ENCODE results near the gene SARDH.
"Not testable (repeated sequence)": the region's sequence is repeated elsewhere in the genome, so short reads cannot be mapped to it uniquely, and the experiment has no call there.

SARDH gene

DNA sequence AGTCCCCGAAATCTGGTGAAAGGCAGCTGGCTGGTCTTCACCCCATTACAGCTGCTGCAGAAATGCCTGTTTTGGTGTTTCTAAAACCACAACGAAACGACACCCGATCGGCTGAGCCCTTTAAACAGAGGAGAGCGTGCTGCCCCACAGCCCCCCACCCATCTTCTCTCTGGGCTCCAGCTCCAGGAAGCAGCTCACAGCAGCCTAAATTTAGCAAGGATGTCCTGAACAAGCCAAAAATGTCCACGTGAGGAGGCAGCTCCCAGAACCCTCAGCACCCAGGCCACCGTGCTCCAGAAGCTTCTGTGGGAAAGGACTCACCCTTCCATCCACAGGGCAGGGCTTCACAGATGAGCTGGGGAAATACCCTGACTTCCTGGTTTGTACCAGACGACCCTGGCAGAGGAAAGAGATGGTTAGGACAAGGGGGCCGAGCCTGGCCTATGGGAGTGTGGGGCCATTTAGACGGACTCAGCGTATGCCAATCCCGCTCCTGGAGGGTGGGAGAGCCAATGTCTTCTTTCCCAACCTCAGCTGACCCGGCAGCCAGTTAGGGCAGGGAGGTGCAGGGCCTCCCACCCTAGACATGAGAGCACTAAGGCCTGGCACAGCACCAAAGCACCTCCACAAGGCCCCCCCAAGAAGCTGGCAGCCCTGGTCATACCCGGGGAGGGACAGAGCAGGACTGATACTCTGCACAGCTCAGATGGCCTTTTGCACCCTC lies 39.1 kb upstream of the SARDH start:
- DNase-seq (ENCODE audit: low read depth), result no peak

DNA sequence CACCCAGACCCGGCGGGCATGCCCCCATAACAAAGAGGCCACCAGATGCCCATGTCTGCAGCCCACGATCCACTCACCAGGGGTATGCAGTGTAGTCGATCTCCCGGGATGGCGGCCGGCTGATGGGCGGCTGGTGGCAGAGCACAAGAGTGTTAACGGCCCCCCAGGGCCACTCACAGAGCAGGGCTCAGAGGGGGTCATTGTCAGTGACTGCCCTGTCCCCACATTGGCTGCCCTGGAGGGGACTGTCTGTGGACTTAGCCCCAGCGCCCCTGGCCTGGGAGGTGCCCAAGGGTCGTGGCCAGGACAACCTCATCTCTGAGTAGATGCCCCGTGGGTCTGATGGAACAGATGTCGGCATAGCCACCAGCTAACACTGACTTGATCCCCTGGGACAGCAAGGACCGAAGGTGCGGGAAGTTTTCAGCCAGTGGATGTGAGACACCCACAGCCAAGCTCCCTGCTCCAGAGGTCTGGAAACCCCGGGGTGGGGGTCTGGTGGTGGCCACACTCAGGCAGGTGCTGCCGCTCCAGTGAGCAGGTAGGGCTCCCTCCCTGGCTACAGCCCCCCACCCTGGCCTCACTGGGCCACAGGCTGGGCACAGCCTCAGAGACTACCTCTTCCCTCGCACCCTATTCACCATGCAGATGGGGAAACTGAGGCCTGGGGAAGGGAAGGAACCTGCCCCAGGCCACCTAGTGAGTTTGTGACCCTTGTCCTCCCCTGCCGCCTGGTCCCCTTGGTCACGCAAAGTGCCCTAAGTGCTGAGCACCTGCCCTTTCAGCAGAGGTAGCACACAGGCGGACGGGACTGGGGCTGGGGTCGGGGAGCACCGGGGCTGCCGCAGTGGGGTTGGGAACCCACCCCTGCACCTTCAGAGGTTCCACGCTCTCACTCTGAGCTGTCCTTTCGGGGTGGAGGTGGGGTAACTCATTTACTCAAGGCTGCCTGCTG lies 38.1 kb upstream of the SARDH start:
- no peak for DNase-seq (ENCODE audit: low read depth)

DNA sequence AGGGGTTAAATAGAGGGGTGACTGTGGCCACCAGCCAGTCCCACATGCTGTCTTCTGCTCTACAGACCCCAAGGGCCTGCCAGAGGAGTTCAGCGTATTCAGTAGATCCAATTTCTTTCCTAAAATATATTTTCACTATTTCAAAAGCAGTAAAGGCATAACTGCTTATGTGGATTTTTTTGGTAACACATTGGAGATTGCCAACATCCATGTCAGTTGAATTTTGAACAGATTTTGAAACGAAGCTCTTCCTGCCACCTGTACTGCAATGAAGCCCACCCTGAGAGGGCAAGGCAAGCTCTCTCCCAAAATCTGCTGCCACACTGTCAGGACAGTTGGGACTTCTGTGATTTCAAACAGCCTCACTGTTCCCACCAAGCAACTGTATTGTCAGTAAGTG lies 37.1 kb upstream of the SARDH start:
- DNase-seq (ENCODE audit: low read depth), result no peak

DNA sequence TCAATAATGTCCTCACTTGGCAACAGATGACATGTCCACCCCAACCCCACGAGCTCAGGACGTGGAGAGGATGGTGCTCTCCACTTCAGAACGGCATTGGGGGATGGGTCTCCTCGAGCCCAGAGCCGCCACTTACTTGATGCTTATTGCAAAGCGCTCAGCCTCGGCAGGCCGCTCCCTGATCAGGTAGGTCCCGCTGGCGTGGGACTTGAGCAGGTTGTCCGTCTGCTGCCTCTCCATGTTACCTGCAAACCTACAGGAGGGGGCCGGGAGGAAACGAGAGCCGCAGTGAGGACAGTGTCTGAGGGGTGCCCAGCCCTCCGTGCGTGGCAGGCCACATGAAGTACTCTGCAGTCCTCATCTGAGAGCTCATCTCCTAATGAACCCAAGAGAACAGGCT lies 36.6 kb upstream of the SARDH start:
- no peak for DNase-seq (ENCODE audit: low read depth)

DNA sequence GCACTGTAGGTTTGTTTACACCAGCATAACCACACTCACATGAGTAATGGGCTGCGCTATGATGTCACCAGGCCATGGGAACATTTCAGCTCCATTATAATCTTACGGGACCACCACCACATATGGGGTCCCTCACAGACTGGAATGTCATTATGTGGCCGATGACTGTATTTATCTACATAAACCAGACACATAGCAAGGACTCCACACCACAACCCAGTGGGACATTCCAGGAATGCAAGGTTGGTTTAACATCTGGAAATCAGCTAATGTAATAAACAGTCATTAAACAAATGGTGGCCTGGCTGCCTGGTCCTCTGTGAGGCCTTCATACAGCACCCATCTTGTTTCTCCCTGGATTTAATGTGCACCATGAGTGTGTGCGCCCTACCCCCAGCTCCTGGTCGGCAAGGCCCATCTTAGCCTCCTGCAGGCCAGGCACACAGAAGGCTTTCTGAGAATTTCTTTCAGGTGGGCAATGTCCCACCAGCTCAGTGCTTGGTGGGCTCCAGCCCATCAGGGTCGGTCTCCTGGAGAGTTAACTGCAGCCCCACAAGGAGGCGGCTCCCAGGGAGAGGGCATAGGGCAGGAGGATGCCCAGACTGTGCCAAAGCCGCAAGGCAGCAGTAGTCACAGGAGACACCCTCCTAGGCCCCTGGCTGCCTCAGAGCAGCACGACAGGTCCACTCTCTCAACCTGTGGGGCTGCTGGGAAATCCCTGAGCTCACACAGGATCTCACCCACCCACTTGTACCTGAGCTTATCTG lies 35.9 kb upstream of the SARDH start:
- no peak for DNase-seq (ENCODE audit: low read depth)

DNA sequence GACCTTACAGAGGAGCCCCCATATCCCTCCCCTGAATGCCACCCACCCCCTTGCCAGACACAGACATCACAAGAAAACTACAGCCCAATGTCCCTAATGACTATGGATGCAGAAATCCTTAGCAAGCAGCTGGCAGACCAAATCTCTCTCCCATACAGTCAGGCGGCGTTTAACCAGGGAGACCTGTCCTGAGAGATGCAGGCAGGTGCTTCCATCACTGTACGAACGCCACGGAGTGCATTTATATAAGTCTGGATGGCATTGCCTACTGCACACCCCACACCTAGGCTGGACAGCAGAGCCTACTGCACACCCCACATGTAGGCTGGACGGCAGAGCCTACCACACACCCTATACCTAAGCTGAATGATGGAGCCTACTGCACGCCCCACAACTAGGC lies 34.4 kb upstream of the SARDH start:
- DNase-seq (ENCODE audit: low read depth), result no peak

DNA sequence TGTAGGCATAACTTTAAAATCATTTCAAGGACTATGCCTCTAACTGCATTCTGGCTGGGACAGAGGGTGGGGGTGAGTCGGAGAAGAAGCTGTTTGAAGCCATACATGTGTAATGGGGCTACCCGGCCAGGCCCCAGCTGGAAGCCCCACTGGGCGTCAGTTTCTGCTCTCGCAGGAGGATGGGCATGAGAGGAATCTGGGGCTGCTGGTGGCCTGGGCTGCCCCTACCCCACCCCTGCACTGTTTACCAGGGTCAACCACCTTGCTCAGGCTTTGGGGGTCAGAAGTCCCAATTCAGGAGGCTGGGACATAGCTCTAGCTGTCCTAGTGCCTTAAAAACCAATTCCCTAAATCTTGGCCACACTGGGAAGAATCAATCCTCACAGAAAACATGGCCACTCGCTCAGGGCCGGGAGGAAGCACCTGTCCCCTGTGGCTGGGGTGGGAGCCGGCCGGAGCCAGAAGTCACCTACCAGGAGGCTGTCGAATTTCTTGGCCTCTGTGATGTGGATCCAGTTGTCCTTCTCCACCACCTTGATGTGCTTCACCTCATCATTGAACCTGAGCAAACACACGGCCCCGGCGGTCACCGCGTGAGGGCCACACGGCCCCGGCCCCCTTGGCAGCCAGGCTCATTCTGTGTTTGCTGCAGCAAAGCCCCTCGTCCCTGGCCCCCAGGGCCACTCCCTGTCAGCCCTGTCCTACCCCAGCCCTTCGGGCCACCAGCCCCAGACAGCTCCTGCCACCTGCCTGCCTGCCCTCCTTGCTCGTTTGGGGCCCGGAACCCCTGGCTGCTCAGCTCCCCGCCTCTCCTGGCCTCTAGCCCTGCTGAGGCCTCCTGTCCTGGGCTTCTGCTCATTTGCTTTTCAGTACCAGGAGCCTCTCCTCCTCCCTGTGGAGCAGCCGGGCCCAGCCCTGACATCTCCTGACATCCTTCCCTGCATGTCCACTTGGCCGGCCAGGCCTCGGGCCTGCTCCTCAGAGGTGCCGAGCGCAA lies 33.6 kb upstream of the SARDH start:
- DNase-seq (ENCODE audit: low read depth), result no peak

DNA sequence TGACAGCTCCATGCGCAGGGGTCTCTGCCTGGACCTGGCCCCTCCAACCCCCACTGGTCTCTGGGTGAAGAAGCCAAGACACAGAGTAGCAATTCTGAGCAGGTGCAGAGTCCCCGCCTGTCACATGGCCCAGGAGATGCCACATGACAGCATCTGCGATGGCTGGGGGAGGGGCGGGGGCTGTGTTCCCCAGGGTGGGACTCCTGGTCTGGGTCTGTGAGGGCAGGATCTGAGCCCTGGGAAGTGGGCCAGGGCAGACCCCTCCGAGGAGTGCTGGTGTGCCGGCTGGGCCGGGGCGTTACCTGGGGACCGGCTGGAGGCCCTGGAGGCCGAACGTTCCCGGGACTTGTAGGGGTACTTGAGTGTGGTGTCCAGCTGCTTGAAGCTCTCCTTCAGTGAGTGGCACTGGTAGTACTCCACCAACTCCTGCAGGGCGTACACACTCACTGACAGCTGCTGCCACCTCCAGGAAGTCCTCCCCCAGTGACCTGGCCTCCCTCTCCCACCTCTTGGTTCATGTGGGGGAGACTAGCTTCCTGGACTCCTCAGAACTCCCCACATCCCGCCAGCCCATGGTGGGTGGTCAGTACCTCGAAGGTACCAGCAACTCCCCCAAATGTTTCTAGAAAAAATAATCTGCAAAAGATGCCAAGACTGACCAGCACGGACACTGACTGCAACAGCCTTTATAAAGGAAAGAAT lies 32.1 kb upstream of the SARDH start:
- no peak for DNase-seq (ENCODE audit: low read depth)

DNA sequence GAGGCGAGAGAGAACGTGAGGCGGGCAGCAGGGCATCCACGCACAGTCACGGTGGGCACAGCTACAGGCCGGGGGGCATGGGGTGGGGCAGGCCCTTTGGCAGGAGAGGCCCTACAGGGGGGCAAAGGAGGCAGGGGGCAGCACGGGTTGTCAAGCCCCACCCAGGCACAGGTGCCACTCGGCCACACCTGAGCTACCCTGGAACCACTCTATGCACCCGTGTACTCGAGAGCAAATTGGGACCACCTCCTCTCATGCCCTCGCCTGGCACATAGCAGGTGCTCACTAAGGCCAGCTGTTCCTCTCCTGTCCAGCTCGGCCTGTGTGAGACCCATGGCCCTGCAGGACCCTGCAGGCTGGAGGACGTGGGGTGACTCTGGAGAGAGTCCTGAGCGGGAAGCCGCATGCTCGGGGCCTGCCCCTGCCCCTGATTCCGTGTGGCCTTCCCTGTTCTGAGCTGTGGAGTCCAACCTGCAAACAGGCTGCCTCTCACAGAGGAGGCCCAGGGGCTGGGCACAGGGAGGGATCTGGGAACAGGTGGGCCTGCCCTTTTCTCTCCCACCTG lies 31.4 kb upstream of the SARDH start:
- DNase-seq (ENCODE audit: low read depth), result no peak

DNA sequence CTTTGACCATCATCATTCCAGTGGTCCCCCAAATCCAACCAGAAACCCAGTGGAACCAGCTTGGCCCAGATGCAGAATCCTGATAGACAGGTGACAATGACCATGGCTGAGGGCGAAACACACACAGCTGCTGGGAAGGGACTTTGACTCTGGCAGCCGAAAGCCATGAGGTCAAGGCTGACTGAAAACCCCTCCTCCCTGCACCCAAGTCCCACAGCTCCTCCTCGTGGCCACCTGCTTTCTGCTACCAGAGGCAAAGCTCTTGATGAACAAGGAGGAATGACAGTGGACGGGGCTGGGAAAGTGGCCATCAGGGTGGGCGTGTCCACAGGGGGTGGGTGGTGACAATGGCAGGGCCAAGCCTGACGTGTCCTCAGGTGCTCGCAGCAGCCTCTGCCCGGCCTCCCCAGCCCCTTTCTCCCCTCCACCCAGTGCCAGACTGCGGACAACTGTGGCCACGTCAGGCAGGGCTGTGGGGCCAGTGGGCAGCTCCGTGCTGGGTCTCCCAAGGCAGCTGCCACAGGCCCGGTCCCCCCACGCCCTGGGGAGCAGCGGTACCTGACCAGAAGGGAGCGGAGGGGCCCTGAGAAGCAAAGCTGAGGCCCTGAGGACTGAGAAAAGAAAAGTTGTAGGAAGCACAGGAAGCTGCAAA lies 30.8 kb upstream of the SARDH start:
- DNase-seq (ENCODE audit: low read depth), result no peak

DNA sequence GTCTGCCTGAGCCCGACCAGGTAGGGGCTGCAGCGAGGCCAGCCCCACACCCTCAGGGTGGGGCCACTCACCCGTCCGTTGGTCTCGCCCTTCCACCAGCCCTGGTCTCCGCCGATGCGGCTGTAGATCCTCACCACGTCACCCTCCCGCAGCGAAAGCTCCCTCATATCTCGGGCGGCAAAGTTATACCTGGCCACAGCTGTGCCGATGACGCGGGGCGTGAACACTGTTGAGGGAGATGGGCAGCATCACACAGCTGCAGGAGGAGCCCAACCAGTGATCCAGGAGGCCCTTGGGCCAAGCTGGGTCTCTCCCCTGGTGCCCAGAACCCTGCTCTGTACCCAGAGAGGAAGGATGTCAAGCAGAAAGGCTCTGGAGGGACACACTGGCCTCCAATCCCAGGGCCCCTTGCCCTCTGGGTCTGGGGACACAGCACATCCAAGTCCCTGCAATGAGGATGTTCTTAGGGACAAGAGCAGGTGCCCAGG lies 30.3 kb upstream of the SARDH start:
- no peak for DNase-seq (ENCODE audit: low read depth)

DNA sequence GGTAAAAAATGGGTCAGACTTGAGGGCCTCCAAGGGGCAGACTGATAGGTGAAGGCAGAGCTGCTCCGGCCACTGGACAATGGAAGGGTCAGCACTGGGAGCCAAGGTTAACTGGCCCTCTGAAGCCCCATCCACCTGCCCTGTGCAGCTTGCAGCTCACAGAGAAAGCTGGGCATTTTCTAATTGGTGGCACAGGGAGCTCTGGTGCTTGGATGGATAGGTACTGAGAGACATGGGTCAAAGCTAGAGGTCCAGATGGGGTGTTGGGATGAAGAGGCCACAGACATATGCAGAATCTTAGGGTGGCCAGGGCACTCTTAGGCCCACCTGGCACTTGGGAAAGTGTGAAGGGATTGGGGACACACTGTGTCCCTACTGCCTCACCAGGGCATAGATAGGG lies 29.5 kb upstream of the SARDH start:
- no peak for DNase-seq (ENCODE audit: low read depth)

DNA sequence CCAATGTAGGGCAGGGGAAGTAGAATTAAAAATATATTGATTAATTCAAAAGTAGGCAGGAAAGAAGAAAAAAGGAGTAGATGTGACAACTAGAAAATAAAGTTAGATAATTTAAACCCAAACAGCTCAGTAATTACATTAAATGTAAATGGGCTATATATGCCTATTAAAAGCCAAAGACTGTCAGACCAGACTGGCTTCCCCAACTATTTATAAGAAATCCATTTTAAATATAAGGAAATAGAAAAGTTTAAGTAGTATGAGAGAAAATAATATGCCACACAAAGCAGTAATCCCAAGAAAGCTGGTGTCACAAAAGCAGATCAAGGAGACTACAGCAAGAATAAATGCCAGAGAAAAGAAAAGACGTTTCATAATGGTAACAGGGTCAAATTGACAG lies 28.9 kb upstream of the SARDH start:
- no peak for DNase-seq (ENCODE audit: low read depth)

DNA sequence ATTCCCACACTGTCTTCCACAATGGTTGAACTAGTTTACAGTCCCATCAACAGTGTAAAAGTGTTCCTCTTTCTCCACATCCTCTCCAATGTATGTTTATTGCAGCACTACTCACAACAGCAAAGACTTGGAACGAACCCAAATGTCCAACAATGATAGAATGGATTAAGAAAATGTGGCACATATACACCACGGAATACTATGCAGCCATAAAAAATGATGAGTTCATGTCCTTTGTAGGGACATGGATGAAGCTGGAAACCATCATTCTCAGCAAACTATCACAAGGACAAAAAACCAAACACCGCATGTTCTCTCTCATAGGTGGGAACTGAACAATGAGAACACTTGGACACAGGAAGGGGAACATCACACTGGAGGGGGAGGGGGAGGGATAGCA lies 28.1 kb upstream of the SARDH start:
- DNase-seq (ENCODE audit: low read depth), result not testable (repeated sequence)

DNA sequence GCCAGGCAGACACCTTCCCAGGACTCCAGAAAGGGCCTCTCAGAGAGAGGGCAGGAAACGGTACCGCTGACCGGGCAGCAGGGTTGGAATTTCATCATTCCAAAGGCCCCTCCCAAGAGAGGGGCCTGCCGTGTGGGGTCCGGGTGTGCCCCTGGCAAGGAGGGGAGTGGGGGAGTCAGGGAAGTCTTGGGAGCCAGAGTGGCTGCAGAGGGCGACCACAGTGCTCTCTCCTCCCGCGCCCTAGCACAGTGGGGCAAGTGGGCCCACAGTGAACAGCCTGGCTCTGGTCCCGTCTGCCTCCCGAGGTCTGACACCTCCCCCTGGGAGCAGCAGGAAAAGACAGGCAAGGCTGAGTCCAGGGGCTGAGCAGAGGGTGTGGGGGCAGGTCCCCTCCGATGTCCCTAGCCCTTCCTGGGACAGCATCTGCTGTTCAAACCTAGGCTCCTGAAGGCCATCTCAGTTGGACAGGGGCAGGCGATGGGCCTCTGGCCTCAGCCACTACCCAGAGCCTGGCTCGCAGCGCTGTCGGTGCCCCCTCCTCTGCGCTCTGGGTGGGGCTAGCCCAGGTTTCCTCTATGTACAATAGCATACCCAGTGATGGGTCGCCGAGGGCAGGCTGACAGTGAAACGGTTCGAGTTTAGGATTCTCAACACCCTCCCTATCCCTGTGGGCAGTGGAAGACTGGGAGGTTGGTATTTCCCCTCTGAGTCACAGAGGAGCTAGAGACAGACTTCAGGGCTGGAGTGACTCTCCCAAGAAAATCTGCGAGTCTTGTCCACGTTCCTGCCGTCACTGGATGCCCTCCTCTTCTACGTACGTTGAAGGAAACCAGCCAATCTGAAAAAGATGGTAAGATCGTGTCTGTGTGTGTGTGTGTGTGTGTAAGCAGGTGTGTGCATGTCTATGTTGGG lies 25.4 kb upstream of the SARDH start:
- no peak for DNase-seq (ENCODE audit: low read depth)

DNA sequence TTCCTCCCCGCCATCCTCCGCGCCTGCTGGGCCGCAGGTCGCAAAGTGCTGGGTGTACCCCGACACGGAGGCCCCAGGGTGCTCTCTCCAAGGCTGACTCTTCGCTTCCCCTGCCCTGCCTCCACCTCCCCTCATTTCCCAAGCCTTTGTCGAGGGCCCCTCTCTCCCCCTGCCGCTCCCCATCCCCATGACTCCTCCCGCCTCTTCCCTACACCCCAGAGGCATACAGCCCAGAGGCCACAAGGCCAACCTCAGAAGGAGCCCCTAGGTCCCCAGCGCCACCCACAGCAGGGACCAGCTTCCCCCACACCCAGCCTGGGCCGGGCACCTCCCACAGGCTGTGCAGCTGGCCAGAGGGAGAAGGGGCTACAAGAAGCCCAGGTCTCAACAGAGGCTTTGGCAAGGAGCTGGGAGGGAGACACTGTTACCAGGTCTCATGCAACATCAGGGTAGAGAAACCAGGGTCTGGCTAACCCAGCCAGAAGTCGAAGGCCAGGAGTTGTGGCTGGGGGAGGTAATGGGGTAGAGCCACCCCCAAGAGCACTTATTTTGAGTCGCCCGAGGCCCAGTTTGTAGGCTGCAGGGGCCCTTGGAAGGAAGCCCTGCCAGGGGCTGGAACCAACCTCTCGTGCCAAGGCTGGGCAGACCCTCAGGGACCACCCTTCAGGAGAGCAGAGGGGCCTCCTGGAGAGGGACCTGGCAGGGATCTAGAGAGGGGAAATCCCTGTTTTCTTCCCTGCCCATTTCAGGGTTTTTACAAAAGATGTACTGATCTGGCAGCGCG lies 24.5 kb upstream of the SARDH start:
- DNase-seq (ENCODE audit: low read depth), result no peak

DNA sequence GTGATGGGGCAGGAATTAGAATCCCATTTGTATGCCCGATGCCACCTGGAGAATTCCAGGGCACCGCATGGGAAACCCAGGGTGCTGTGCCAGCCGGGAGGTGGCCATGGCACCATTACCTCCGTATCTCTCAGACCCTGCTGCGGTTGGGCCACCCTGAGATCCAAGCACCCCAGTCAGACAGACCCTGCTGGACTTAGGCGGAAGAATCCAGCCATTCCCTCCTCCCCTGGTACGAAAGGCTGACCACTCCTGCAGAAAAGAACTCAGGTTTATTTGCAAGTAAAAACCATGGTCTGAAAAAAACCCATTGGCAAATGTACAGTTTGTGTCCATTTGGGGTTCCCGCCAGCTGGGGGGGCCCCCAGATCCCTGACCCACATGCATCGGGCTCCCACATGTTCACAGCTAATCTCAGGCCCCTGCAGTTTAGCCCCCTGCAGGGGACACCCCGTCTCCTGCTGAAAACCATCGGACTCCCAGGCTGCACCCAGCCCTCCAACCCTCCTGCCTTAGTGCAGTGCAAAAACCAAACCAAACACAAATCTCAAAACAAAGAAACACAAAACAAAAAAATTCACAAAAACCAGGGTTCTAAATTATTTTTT lies 23.6 kb upstream of the SARDH start:
- no peak for DNase-seq (ENCODE audit: low read depth)
